IPS-15b (cell line): ENCODE data around the gene PCYOX1L.
A peak's percentile ranks its signal among the peaks of the same experiment; 100 is the strongest.

ENCODE experiments used
- H3K27me3 ChIP-seq: one replicate; pipeline ENCODE4 v1.6.1; 2013; ENCODE audit warnings: low read length; ENCODE audit not compliant: control insufficient read depth, insufficient read depth
- H3K36me3 ChIP-seq: one replicate; pipeline ENCODE4 v1.6.1; 2013; ENCODE audit warnings: low read length; ENCODE audit not compliant: control insufficient read depth, insufficient read depth
- H3K4me1 ChIP-seq: one replicate; pipeline ENCODE4 v1.6.1; 2013; ENCODE audit warnings: mild to moderate bottlenecking, low read length; ENCODE audit not compliant: control insufficient read depth, insufficient read depth
- H3K4me3 ChIP-seq: one replicate; pipeline ENCODE4 v1.5.1; 2013; ENCODE audit warnings: low read depth, low read length
- H3K9ac ChIP-seq: one replicate; pipeline ENCODE4 v1.6.1; 2013; ENCODE audit warnings: low read depth, mild to moderate bottlenecking, low read length
- H3K9me3 ChIP-seq: one replicate; pipeline ENCODE4 v1.6.1; 2013; ENCODE audit warnings: mild to moderate bottlenecking, low read length; ENCODE audit not compliant: control insufficient read depth, insufficient read depth

Gene PCYOX1L

GRCh38 chr5:149357370-149358293 is at the start of gene PCYOX1L:
PCYOX1L (plus strand) TSS chr5:149358046; CDS start chr5:149358069, 23 bp downstream.
- peak within 1 kb of the TSS; percentile 88 for H3K4me3 ChIP-seq
- H3K36me3 ChIP-seq, result no peaks in the 10 kb centered on the region
- H3K9ac ChIP-seq, result peak within 1 kb of the TSS; percentile 74
- peaks cover 6% of the 10 kb centered on the region for H3K4me1 ChIP-seq
- peaks cover 4% of the 10 kb centered on the region for H3K27me3 ChIP-seq
- H3K9me3 ChIP-seq, result no peaks in the 10 kb centered on the region

- Histone ChIP-seq H3K36me3 (no peaks in the 10 kb centered on the region), H3K9me3 (no peaks in the 10 kb centered on the region), H3K4me1 (peaks cover 6% of the 10 kb centered on the region), H3K4me3 (no peak overlapping the region), H3K9ac (no peak overlapping the region), H3K27me3 (no peaks in the 10 kb centered on the region)
These were observed 48.5 kb upstream of the PCYOX1L start for GRCh38 chr5:149309354-149309753.

- Histone ChIP-seq H3K9ac (no peak overlapping the region), H3K9me3 (no peaks in the 10 kb centered on the region), H3K4me1 (peaks cover 6% of the 10 kb centered on the region), H3K4me3 (no peak overlapping the region), H3K36me3 (no peaks in the 10 kb centered on the region), H3K27me3 (no peaks in the 10 kb centered on the region)
These were observed 47.4 kb upstream of the PCYOX1L start for GRCh38 chr5:149310488-149310887.

- H3K9ac ChIP-seq, result no peak overlapping the region
- no peaks in the 10 kb centered on the region for H3K9me3 ChIP-seq
- no peaks in the 10 kb centered on the region for H3K27me3 ChIP-seq
- H3K4me3 ChIP-seq, result no peak overlapping the region
- no peaks in the 10 kb centered on the region for H3K36me3 ChIP-seq
- H3K4me1 ChIP-seq, result peaks cover 6% of the 10 kb centered on the region
These were observed 46.7 kb upstream of the PCYOX1L start for GRCh38 chr5:149310947-149311658.

DNA sequence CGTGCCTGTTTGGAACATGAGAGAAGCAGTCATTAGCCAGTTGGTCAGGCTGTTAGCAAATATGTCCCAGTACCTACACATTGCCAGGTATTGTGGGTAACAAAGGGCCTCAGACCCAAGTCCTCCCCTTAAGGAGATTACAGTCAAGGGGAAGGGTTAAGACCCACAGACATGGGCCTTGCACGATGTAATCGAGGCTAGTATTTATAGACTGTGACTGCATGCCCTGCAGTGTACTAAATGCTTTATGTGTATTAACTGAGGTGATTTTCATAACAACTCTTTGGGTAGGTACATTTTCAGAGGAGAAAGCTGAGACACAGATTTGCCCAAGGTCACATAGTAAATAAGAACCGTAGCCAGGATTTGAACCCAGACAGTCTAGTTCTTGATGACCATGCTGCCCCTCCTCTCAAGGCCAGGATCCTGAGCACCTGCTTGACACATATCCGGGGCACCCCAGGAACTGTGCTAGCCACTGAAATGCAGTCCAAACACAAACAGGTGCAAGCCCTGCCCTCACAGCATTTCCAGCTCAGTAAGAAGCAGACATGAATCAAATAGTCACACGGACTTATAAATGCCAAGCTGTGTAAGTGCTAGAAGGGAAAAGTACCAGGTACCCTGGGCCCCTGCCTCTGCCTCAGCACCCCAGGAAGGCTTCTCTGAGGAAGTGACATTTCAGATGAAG is 44.5 kb upstream of the PCYOX1L start:
- Histone ChIP-seq H3K36me3 (no peaks in the 10 kb centered on the region), H3K4me3 (no peak overlapping the region), H3K4me1 (peaks cover 6% of the 10 kb centered on the region), H3K9ac (no peak overlapping the region), H3K27me3 (no peaks in the 10 kb centered on the region), H3K9me3 (no peaks in the 10 kb centered on the region)

- no peaks in the 10 kb centered on the region for H3K9me3 ChIP-seq
- H3K4me1 ChIP-seq, result peaks cover 6% of the 10 kb centered on the region
- no peak overlapping the region for H3K4me3 ChIP-seq
- no peaks in the 10 kb centered on the region for H3K27me3 ChIP-seq
- H3K36me3 ChIP-seq, result no peaks in the 10 kb centered on the region
- H3K9ac ChIP-seq, result no peak overlapping the region
These were observed 43.2 kb upstream of the PCYOX1L start for GRCh38 chr5:149314571-149315111.

GRCh38 chr5:149315753-149316152 is 42.1 kb upstream of the PCYOX1L start:
- Histone ChIP-seq H3K27me3 (no peaks in the 10 kb centered on the region), H3K4me1 (peaks cover 4% of the 10 kb centered on the region), H3K4me3 (no peak overlapping the region), H3K9ac (no peak overlapping the region), H3K9me3 (no peaks in the 10 kb centered on the region), H3K36me3 (no peaks in the 10 kb centered on the region)

- H3K9me3 ChIP-seq, result no peaks in the 10 kb centered on the region
- no peaks in the 10 kb centered on the region for H3K36me3 ChIP-seq
- H3K4me1 ChIP-seq, result peaks cover 3% of the 10 kb centered on the region
- no peak overlapping the region for H3K4me3 ChIP-seq
- H3K27me3 ChIP-seq, result no peaks in the 10 kb centered on the region
- H3K9ac ChIP-seq, result no peak overlapping the region
These were observed 40.4 kb upstream of the PCYOX1L start for GRCh38 chr5:149317281-149318048.

- Histone ChIP-seq H3K36me3 (no peaks in the 10 kb centered on the region), H3K9me3 (no peaks in the 10 kb centered on the region), H3K9ac (no peak overlapping the region), H3K4me3 (no peak overlapping the region), H3K27me3 (no peaks in the 10 kb centered on the region), H3K4me1 (peaks cover 3% of the 10 kb centered on the region)
These were observed 38.7 kb upstream of the PCYOX1L start for GRCh38 chr5:149319174-149319573.

DNA sequence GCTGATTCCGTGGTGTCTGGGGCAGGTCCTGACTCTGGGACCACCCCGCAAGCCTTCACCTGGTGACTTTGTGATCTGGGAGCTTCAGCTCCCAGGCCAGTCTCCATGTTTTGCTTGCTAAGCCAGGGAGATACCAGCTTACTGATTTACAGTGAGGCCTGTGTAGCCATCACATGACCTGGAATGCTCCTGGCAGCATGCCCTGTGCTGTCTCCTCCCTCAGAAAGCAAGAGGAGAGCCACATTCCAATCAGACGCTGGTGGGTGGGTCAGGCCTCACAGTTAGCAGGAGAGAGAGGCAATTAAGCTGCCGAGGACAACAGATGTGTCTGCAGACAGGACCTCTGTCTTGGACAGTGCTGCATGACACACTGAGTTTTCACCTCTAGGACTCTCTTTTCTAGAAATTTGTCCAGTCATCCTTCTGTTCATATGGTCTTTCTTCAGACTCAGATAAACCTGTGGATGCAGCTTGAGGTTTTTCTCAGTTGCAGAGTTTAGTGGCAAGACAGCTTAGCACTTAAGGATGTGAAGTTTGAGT is 37.0 kb upstream of the PCYOX1L start:
- Histone ChIP-seq H3K27me3 (no peaks in the 10 kb centered on the region), H3K4me3 (no peak overlapping the region), H3K36me3 (no peaks in the 10 kb centered on the region), H3K9ac (no peak overlapping the region), H3K9me3 (no peaks in the 10 kb centered on the region), H3K4me1 (peaks cover 3% of the 10 kb centered on the region)

DNA sequence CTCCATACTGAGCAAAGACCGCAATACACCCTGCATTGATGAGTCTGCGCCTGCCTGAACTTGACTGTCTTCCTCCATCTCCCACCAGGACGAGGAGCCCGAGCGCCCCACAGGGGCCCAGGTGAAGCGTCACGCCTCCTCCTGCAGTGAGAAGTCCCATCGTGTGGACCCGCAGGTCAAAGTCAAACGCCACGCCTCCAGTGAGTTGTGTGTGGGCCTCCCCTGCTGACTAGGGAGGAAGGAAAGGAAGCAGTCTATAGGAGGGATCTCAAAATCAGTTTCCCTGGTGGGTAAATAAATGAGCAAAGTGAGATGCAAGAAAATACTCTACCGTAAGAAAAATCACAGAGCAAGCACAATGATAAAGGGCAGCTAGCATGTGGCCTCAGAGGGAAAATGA is 35.3 kb upstream of the PCYOX1L start:
- H3K27me3 ChIP-seq, result no peaks in the 10 kb centered on the region
- peaks cover 3% of the 10 kb centered on the region for H3K4me1 ChIP-seq
- H3K9me3 ChIP-seq, result no peaks in the 10 kb centered on the region
- no peak overlapping the region for H3K4me3 ChIP-seq
- no peak overlapping the region for H3K9ac ChIP-seq
- H3K36me3 ChIP-seq, result no peaks in the 10 kb centered on the region
